Stimulated activated naive B cell treated with anti-CD40 and anti-IgM and Interleukin-4, amounts not matched to agents 10 μg/mL and 1 μg/mL and 100 μg/mL, for 72 hours (primary cell): ENCODE measurements around the gene KMT2C.
"Not testable (repeated sequence)": the region's sequence is repeated elsewhere in the genome, so short reads cannot be mapped to it uniquely, and the experiment has no call there.

Source experiments
- ATAC-seq, 2 donors: fragments of 150-1000 bp; cut with Tn5 transposase; replicated peaks; 2 replicates each; pipeline ENCODE4 v1.10.0; 2021; ENCODE audit warnings: moderate library complexity in 1 of 2
- DNase-seq: peaks from one replicate; pipeline ENCODE4 v3.0.0; 2021
- H3K27ac Mint-ChIP-seq: one replicate; pipeline ENCODE4 v1.8.0; 2022; ENCODE audit warnings: mild to moderate bottlenecking, mixed read lengths
- H3K27me3 Mint-ChIP-seq, 2 donors: one replicate each; pipeline ENCODE4 v1.8.0; 2022; ENCODE audit warnings: mixed read lengths in 2 of 2
- H3K36me3 Mint-ChIP-seq, 2 donors: one replicate each; pipeline ENCODE4 v1.8.0; 2022; ENCODE audit warnings: mixed read lengths in 2 of 2, mild to moderate bottlenecking in 1 of 2
- H3K4me1 Mint-ChIP-seq, 2 donors: one replicate each; pipeline ENCODE4 v1.8.0; 2022; ENCODE audit warnings: mixed read lengths in 2 of 2, mild to moderate bottlenecking in 1 of 2
- H3K4me3 Mint-ChIP-seq, 2 donors: one replicate each; pipeline ENCODE4 v1.8.0; 2022; ENCODE audit warnings: mild to moderate bottlenecking in 2 of 2, mixed read lengths in 2 of 2, moderate library complexity in 1 of 2
- H3K9me3 Mint-ChIP-seq, 2 donors: one replicate each; pipeline ENCODE4 v1.8.0; 2022; ENCODE audit warnings: mixed read lengths in 2 of 2, mild to moderate bottlenecking in 1 of 2

The KMT2C gene

DNA sequence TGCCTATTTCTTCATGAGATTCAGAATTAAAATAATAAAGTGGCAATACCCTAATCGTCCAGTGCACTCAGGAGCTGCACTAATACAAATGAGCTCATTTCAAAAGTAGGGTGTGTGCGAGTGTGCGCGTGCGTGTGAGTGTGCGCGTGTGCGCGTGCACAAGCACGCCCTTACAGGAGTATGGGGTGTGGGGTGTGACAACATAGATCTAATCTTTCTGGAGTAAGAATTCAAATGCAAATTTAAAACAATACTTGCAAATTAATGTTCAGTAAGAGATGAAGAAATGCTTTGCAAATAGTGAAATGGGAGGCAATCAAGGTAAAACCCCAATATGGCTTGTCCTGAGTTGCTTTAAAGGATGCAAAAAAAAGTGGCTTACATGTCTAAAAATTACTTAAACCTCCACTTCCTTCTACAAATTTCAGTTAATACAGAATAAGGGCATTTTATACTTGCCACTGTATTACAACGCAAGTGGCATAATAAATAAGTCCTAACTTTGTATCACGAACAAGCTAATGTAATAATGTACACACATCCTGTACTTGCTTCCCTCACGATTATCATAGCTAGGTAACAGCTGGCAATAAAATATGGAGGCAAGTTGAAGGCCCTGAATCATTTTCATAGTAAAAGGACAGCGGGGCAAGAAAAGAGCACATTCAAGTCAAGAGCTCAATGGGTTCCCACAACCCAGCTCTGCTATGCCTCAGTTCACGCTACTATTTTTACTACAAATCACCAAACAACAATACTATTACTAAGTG, 1.9 kb downstream of the KMT2C start:
- H3K36me3 Mint-ChIP-seq, H3K9me3 Mint-ChIP-seq, H3K27me3 Mint-ChIP-seq: not testable (repeated sequence)
- Mint-ChIP-seq H3K4me3 (peak overlapping the region; percentile 79 to 94), H3K4me1 (peaks cover 17 to 48% of the 10 kb centered on the region in 2 donors), H3K27ac (peak overlapping the region; percentile 95)
- ATAC-seq (peak; percentile 30 to 41), DNase-seq (peak; percentile 35)

DNA sequence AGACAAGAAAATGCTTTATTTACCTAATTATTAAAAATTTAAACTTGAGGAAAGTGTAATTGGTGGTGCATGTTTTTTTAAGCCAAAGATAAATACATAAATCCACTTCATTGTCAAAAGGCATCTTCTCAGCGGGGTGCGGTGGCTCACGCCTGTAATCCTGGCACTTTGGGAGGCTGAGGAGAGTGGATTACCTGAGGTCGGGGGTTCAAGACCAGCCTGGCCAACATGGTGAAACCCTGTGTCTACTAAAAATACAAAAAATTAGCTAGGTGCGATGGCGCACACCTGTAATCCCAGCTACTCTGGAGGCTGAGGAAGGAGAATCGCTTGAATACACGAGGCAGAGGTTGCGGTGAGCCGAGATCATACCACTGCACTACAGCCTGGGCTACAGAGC, 3.1 kb downstream of the KMT2C start:
- not testable (repeated sequence) for H3K27ac Mint-ChIP-seq, H3K9me3 Mint-ChIP-seq, H3K36me3 Mint-ChIP-seq, H3K27me3 Mint-ChIP-seq, DNase-seq, ATAC-seq
- Mint-ChIP-seq H3K4me3 (peak overlapping the region in 1 of 2 donors; percentile 25), H3K4me1 (peaks cover 22 to 51% of the 10 kb centered on the region in 2 donors)

DNA sequence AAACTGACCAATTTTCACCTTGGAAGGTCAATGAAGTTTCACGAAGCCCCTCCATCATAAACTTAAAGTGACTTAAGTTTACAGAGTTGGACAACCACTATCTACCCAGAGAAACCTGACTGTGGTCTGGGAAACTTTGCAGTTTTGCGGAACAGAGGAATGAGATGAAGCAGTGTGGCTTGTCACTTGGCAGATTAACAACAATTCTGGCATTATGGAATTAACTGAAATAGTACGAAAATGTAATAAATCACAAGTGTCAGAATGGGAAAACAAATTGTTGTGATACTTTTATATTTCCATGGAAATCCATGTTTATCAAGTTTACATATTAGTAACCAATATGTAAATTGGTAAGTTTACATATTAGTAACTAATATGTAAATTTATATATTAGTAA, 4.9 kb downstream of the KMT2C start:
- Mint-ChIP-seq H3K27ac (no peak overlapping the region), H3K4me1 (peaks cover 23 to 50% of the 10 kb centered on the region in 2 donors), H3K9me3 (no peaks in the 10 kb centered on the region), H3K4me3 (no peak overlapping the region), H3K36me3 (peaks cover 1 to 3% of the 10 kb centered on the region in 2 donors), H3K27me3 (no peaks in the 10 kb centered on the region)
- no peak for DNase-seq
- no peak for ATAC-seq

DNA sequence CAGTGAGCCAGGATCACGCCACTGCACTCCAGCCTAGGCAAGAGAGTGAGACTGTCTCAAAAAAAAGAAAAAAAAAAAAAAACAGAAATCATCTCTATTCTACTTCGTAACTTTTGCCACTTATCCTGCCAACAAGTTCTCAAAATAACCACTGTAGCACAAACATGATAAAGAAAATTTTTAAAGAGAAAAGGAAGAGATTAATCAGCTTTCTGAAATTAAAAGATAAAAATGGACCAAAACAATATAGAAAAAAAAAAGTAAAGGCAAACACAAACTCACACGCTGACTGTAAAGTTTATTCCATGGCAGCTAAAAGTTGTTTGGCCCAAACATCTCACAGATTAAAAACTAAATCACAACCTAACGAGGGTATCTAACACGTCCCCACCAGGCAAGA, 5.7 kb downstream of the KMT2C start:
- peaks cover 26 to 56% of the 10 kb centered on the region in 2 donors for H3K4me1 Mint-ChIP-seq
- not testable (repeated sequence) for H3K4me3 Mint-ChIP-seq, DNase-seq, H3K36me3 Mint-ChIP-seq, H3K9me3 Mint-ChIP-seq, H3K27me3 Mint-ChIP-seq, H3K27ac Mint-ChIP-seq, ATAC-seq

DNA sequence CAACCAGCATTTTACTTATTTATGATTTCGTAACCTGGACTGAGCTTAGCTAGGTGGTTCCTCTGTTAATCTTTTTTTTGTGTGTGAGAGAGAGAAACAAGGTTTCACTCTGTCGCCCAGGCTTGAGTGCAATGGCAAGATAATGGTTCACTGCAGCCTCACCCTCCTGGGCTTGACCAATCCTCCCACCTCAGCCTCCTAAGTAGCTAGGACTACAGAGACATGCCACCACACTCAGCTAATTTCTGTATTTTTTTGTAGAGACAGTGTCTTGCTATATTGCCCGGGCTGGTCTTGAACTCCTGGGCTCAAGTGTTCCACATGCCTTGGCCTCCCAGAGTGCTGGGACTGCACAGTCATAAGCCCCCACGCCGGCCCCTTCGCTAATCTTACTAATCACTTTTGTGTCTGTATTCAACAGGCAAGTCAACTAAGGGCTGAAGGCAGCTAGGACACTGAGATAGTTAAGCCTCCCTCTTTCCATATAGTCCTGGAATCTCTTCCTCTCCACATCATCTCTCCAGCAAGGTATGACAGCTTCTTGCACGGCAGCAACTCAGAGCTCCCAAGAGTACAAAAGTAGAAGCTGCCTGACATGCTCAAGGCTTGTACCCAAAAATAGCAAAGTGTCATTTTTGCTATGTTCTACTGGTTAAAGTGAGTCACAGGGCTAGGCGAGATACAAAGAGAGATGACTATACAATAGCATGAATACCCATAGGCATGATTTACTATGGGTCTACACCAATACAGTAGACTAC, 11.3 kb downstream of the KMT2C start:
- peak; percentile 83 to 90 for ATAC-seq
- H3K9me3 Mint-ChIP-seq: peaks cover 4 to 8% of the 10 kb centered on the region in 2 donors
- H3K27ac Mint-ChIP-seq: peak overlapping the region; percentile 25
- H3K27me3 Mint-ChIP-seq: no peaks in the 10 kb centered on the region
- peak overlapping the region in 1 of 2 donors; percentile 30 for H3K4me3 Mint-ChIP-seq
- peaks cover 23 to 43% of the 10 kb centered on the region in 2 donors for H3K36me3 Mint-ChIP-seq
- no peak for DNase-seq
- peaks cover 32 to 56% of the 10 kb centered on the region in 2 donors for H3K4me1 Mint-ChIP-seq

DNA sequence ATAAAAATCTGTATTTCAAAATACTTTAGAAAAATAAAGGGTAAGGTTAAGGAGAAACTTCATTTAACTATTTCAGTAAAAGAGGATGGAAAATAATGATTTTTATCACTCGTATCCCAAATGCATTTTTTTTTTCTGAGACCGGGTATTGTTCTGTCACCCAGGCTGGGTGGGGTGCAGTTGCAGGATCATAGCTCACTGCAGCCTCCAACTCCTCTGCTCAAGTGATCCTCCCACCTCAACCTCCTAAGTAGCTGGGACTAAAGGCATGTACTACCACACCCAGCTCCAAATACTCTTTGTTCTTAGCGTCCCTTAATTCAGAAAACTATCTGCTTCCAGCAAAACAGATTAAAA, 11.8 kb downstream of the KMT2C start:
- DNase-seq: no peak
- Mint-ChIP-seq H3K9me3 (peaks cover 4 to 8% of the 10 kb centered on the region in 2 donors), H3K27me3 (no peaks in the 10 kb centered on the region), H3K27ac (no peak overlapping the region), H3K4me3 (no peak overlapping the region), H3K4me1 (peaks cover 32 to 56% of the 10 kb centered on the region in 2 donors), H3K36me3 (peaks cover 24 to 44% of the 10 kb centered on the region in 2 donors)
- no peak for ATAC-seq

DNA sequence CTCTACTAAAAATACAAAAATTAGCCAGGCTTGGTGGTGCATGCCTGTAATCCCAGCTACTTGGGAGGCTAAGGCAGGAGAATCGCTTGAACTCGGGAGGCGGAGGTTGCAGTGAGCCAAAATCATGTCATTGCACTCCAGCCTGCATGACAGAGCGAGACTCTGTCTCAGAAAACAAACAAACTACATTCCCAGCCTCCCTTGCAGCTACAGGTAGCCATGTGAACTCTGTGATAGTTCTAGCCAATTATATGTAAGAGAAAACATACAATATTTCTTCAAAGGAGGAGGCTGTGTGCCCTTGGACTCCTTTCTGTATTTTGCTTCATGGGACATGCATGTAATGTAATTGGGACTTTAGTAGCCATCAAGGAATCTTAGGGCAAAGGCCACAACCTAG, 12.6 kb downstream of the KMT2C start:
- H3K4me1 Mint-ChIP-seq: peaks cover 28 to 52% of the 10 kb centered on the region in 2 donors
- H3K36me3 Mint-ChIP-seq: peaks cover 24 to 45% of the 10 kb centered on the region in 2 donors
- not testable (repeated sequence) for H3K27ac Mint-ChIP-seq, H3K4me3 Mint-ChIP-seq, H3K27me3 Mint-ChIP-seq, ATAC-seq, H3K9me3 Mint-ChIP-seq, DNase-seq

DNA sequence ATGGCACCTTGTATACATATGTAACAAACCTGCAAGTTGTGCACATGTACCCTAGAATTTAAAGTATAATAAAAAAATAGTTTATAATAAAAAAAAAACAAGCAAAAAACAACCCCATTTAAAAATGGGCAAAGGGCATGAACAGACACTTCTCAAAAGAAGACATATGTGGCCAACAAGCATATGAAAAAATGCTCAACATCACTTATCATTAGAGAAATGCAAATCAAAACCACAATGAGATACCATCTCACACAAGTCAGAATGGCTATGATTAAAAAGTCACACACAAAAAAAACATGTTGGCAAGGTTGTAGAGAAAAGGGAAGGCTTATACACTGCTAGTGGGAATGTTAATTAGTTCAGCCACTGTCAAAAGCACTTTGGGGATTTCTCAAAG, 14.9 kb downstream of the KMT2C start:
- Mint-ChIP-seq H3K36me3 (peaks cover 26 to 48% of the 10 kb centered on the region in 2 donors), H3K4me1 (peaks cover 23 to 46% of the 10 kb centered on the region in 2 donors)
- not testable (repeated sequence) for DNase-seq, H3K27me3 Mint-ChIP-seq, H3K9me3 Mint-ChIP-seq, H3K4me3 Mint-ChIP-seq, H3K27ac Mint-ChIP-seq, ATAC-seq

DNA sequence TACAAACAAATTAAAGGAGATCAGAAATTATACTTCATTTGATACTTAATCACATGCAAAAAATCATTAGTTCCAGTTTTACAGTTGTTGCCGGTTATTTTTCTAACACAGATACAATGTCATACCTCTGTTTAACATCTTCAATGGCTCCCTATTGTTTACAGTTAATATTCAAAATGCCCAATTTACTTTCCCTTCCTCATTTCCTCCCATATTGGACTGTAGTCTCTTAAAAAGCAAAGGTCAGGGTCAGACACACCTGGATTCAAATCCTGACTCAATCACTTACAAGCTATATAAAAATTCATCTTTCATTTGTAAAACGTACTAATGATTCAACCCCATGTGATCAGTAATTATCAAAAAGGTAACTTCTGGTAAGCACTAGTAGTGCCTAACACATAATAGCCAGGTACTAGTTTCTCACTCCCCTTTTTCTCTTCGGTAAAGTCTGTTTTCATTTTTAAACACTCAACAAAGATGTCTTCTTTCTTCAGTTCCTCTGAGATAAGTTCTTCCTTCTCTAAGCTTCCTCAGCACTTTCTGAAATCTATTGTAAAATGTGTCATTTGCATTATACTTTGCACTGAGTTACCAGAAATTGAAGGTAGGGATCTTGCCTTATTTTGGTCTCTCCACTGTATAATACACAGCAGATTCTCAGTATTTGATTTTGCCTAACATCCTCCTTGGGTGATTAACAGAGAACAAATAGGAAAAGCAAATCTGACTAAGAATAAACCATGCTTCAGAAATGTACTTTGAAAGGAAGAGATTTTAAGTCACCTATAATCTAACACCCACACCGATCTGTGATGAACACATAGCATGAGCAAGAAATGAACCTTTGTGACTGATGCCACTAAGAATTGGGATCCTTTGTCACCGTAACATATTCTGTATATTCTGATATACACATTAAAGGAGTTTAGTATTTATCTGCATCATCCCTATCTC, 16.1 kb downstream of the KMT2C start:
- Mint-ChIP-seq H3K27ac (peak overlapping the region; percentile 57), H3K9me3 (peaks cover 4 to 8% of the 10 kb centered on the region in 2 donors), H3K27me3 (no peaks in the 10 kb centered on the region), H3K4me3 (peak overlapping the region; percentile 42 to 66), H3K36me3 (peaks cover 26 to 42% of the 10 kb centered on the region in 2 donors), H3K4me1 (peaks cover 20 to 37% of the 10 kb centered on the region in 2 donors)
- ATAC-seq (peak; percentile 59 to 70), DNase-seq (no peak)

DNA sequence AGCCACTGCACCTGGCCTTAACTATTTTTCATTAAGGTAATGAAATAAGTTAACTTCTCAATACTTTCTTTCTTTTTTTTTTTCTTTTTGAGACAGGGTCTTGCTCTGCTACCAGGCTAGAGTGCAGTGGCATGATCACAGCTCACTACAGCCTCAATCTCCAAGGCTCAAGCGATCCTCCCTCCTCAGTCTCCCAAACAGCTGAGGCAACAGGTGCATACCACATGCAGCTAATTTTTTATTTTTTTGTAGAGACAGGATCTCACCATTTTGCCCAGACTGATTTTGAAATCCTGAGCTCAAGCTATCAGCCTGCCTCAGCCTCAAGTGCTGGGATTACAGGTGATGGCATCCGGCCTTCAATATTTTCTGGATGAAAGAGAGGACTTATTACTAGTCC, 21.0 kb downstream of the KMT2C start:
- DNase-seq (no peak), ATAC-seq (no peak)
- Mint-ChIP-seq H3K4me1 (peaks cover 7 to 29% of the 10 kb centered on the region in 2 donors), H3K9me3 (peaks cover 3 to 4% of the 10 kb centered on the region in 2 donors), H3K36me3 (peaks cover 10 to 11% of the 10 kb centered on the region in 2 donors), H3K27ac (no peak overlapping the region), H3K27me3 (no peaks in the 10 kb centered on the region), H3K4me3 (no peak overlapping the region)

DNA sequence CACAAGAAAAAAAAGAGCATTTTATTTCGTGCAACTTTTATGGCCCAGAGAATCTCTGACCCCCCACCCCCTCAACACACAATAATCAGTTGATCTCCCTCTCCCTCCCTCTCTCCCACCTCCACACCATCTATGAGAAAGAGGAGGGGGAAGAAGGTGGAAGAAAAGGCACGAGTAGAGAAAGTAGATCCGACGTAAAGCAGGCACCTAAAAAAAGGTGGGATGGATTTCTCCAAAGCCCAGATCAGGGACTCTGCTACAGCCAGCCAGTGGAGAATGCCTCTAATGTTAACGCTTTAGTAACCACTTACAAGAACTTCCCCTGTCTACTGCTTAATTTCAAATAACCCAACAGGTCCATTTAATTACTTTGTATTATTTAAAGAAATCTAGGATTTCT, 24.4 kb downstream of the KMT2C start:
- ATAC-seq (no peak), DNase-seq (no peak)
- Mint-ChIP-seq H3K36me3 (peaks cover 3 to 5% of the 10 kb centered on the region in 2 donors), H3K27ac (no peak overlapping the region), H3K4me3 (no peak overlapping the region), H3K9me3 (peaks cover 8 to 9% of the 10 kb centered on the region in 2 donors), H3K4me1 (peaks cover 2 to 15% of the 10 kb centered on the region in 2 donors), H3K27me3 (no peaks in the 10 kb centered on the region)

DNA sequence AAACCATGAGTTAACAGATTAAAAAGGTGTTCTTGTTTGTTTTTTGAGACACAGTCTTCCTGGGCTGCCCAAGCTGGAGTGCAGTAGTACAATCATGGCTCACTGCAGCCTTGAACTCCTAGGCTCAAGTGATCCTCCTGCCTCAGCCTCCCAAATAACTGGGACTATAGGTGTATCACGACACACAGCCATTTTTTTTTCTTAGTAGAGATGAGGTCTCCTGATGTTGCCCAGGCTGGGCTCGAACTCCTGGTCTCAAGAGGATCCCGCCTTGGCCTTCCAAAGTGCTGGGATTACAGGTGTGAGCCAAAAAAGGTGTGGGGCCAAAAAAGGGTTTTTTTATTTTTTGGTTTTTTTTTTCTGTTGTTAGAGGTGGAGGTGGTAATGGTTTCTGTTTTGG, 29.3 kb downstream of the KMT2C start:
- Mint-ChIP-seq H3K4me3 (no peak overlapping the region), H3K36me3 (peaks cover 3 to 5% of the 10 kb centered on the region in 2 donors), H3K27me3 (no peaks in the 10 kb centered on the region), H3K27ac (no peak overlapping the region), H3K9me3 (peaks cover 8 to 17% of the 10 kb centered on the region in 2 donors), H3K4me1 (peaks cover 0 to 5% of the 10 kb centered on the region in 2 donors)
- DNase-seq (no peak), ATAC-seq (peak; percentile 17 to 24)

DNA sequence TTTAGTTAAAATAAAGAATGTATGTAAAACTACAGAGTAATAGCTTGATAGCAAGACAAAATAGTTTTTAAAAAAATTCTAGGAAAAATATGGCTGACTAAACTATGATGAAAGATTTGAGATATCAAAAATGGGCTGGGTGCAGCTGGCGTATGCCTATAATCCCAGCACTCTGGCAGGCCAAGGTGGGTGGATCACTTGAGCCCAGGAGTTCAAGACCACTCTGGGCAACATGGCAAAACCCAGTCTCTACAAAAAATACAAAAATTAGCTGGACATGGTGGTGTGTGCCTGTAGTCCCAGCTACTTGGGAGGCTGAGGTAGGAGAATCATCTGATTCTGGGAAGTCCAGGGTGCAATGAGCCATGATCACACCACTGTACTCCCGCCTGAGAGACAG, 29.8 kb downstream of the KMT2C start:
- not testable (repeated sequence) for H3K27me3 Mint-ChIP-seq, H3K4me1 Mint-ChIP-seq, H3K4me3 Mint-ChIP-seq, H3K27ac Mint-ChIP-seq, H3K36me3 Mint-ChIP-seq, DNase-seq
- peaks cover 5 to 15% of the 10 kb centered on the region in 2 donors for H3K9me3 Mint-ChIP-seq
- peak; percentile 15 to 24 for ATAC-seq

DNA sequence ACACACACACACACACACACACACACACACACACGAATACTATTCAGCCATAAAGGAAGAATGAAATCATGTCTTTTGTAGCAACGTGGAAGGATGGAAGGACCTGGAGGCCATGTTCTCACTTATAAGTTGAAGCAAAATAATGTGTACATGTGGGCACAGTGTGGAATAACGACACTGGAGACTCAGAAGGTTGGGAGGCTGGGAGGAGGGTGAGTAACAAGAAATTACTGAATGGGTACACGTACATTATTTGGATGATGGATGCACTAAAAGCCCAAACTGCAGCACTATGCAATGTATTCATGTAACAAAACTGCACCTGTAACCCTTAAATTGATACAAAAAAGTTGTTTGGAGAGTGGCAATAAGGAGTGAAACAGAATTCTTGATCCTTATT, 32.1 kb downstream of the KMT2C start:
- peaks cover 1 to 5% of the 10 kb centered on the region in 2 donors for H3K36me3 Mint-ChIP-seq
- peak in 1 of 2 donors; percentile 6 for ATAC-seq
- H3K4me1 Mint-ChIP-seq: peaks cover 5 to 12% of the 10 kb centered on the region in 2 donors
- DNase-seq: no peak
- no peak overlapping the region for H3K4me3 Mint-ChIP-seq
- H3K27me3 Mint-ChIP-seq: no peaks in the 10 kb centered on the region
- peaks cover 5 to 14% of the 10 kb centered on the region in 2 donors for H3K9me3 Mint-ChIP-seq
- no peak overlapping the region for H3K27ac Mint-ChIP-seq
